ENCODE data around the gene CHRNB2.

Gene CHRNB2

DNA sequence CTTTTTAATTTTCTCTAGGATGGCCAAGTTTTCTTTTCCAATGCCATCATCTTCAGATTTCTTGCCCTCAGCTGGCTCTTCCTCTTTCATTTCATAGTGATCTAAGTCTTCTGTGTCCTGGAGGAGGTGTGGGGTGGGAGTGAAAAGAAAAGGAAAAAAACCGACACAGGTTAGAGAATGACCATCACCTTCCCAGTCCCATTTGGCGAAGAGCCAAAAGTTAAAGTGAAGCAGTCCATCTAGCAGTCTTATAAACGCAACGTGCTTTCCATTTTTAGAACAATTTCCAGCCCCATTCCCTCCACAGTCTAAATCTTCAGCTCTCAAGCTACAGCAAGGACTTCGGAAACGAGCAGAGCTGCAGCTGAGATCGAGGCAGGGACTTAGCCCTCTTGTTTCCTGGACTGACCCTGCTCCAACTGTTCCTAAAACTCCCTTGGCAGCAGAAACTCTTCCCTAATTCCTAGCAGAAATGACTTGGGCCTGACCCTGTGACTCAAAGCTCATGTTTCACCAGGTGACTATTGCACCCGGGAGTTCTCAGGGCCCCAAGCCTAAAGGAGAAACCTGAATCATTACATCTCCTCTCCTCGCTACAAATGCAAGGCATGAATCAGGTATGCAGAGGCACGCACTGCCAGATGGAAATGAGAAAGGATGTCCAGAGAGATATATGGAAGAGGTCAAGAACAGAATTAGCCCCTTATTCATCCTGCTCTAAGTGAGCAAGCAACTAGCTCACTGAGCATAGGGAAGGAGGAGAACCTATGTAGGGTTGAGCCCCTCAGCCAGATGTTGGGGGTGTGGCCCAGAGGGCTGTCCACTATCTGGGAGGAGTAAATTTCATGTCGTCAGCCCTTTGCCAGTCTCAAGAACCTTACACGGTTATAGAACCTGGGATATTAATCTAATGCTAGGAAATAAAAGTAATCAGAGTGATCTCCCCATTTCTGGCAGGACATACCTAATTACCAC is 14.2 kb upstream of the CHRNB2 start:
- no peak for FAIRE-seq

DNA sequence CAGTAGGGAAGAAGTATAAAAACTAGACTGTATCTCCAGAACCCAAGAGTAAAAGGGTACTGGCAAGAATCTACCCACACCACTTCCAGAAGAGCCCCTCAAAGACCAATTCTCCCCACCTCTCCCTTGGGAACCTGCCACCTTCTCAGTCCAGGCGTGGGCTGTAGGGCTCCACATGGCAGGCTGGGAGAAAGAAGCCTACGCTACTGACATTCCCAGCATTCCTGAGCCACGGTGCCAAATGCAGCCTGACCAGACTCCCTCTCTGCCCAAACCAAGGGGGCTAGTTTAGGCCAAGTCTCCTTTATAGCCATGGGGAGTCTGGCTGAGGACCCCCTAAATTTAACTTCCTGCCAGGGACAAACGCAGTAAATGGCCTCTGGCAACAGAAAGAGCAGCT is 11.2 kb upstream of the CHRNB2 start:
- no peak for FAIRE-seq

DNA sequence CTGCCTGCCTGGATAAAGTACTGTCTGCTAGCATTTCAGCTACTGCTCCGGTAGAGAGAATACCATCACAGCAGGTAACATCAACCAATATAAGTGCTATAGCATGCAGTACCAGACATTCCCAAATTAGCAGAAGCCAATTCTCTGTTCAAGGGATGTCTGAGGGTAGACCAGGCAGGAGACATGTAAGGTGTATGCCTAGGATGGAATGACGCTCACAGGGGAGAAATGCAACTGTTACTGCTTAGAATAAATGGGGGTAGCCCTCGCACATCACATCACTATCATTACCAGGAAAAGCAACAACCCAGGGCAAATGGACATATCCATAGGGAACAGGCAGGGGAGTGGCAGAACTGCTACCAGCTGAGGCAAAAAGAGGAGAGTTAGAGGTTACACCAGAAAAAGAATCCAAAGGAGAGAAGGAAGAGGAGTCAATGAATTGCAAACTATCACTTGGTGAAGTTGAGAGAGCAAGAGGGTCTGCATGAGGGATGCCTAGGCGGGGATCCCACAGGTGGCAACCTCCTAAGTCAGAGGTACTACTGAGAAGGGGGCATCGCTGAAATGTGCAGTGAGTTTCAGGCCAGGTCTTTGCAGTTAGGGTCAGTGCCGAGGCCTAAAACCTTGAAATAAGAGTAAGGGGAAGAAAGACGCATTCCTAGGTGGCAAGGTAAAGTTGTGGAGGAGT is 10.2 kb upstream of the CHRNB2 start:
- no peak for FAIRE-seq

DNA sequence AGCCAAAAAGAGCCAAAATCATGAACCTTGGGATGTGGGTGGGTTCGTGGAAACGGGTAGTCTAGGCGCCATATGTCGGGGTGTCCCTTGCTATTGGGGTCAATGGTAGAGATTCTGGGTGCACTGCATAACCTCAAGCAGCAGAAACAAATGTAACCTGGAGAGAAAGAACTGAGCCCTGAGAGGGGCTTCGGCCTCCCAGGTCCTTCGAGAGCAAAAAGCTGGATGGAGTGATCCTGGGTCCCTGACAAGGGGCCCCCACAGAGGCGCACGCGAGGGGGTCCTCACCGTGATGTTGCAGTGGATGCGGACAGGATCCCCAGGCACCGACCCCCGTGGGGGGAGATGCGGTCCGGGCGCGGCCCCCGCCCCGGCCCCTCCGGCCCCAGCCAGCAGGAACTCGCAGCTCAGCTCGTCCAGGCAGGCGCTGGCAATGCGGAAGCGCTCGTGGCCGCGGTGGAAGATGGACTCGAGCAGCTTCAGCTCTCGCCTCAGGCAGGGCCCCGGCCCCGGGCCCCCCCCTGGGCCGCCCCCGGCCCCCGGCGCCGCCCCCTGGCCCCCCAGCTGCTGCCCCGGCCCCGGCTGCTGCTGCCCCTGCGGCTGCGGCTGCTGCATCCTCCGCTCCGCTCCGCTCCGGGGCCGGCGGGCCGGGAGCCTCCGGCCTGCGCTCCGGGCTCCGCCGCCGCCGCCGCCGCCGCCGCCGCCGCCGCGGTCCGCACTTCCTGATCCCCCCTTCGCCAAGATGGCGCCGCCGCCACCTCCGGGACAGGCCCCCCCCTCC is 9.4 kb upstream of the CHRNB2 start, which contains the start of gene UBE2Q1:
TSS of gene UBE2Q1 (minus strand) at position 724 of the 781 bp plus-strand sequence. CDS start at position 615, 109 bp downstream.
- no peak for FAIRE-seq

DNA sequence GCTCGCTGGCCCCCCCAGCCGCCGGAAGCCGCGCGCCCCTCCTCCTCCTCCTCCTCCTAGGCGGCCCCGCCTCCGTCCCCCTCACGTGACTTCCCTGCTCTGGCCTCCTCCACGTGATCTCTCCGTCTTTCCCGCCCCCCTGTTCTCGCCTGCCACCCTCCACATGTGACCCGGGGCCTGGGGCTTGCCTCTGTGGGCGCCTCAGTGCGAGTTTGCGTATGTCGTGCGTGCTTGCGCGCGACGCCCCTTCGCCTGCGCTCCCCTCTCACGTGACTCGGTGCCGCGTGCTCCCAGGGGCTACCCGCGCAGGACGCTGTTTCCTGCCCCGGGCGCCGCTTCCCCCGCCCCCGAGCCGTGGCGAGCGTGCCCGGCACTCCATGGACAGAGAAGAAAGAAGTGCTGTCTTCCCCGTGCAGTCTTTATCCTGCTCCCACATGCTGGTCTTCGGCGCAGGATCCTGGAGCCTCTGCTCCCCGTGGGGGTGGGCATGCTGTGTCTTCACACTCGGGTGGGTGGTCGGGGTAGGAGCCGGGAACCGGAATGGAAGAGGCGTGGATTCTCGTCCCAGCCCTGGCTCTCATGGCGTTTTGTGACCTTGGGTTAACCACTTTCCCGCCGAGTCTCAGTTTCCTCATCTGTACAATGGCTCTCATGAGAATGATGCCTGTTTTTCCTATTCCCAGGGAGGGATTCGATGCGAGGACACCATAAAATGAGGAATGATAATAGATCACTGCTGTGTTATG is 8.7 kb upstream of the CHRNB2 start:
- peak; percentile 72 for FAIRE-seq

DNA sequence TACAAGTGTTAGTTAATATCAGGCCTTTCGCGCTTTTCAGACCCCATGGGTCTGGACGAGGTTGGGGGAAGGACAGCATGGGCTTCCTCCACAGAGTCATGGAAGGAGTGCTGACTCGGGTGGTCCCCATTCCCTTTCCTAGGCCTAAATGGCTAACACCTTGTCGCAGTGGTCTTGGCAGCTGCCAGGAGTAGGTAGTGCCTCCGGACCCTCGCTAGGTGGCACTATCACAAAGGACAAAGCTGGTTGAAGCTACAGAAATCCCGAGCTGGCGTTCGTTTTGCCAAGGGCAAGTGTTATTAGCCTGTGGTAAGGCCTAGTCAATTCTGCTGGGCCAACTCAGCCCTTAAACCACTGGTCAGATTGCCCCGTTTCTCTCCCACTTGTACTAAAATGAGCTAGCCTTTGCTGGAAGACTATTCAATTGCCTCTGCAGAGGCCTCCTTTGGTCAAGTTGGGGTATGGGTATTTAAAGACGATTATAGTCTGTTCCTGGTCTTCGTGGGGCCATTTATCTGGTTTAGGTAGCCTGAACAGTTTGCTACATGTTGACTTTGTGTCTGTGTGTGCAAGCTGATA is 8.0 kb upstream of the CHRNB2 start:
- peak; percentile 15 for FAIRE-seq

DNA sequence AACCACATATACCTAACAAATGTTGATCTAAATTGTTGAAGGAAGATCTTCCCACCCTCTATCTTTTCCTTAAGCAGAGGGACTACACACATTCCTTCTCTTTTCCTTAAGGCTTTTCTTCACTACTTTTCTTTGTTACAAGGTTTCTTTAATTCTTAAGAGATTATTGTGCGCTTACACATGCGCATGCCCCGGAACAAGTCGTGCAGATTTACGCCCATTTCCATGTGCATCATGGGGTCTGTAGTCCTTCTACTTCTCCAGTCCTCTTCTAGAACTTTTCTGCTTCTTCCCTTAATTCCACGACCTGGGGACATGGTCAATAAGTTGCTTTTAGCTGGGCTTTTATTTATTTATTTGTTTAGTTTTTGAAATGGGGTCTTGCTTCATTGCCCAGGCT is 1.7 kb upstream of the CHRNB2 start:
- FAIRE-seq, result no peak

DNA sequence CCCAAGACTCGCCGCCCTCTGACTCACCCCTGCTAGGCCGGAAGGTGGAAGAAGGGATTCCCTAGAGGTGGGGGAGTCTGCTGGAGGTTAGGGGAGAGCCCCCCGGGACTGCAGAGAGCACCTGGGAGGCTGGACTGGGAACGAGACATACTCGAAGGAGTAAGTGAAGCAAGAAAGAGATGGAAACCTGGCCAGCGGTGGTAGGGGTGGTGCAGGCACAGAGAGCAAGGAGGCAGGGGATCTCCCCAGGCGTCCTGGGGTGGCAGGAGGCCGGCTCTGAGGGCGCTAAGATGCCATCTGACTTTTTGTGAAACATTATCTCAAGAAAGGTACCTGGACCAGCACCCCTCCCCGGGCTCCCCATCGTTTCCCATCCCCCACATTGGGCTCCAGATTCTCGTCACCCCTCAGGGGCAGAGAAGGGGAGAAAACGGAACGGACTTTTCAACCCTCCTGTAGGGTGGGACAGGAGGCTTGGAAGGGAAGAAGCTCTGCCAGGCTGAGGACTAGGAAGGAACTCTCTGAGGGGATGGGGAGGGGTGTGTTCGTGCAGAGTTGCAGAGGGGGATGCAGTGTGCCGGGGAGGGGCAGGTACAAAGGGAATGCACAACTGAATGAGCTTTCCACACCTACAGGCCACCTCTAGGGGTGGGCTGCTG is 708 bp downstream of the CHRNB2 start:
- FAIRE-seq, result no peak

DNA sequence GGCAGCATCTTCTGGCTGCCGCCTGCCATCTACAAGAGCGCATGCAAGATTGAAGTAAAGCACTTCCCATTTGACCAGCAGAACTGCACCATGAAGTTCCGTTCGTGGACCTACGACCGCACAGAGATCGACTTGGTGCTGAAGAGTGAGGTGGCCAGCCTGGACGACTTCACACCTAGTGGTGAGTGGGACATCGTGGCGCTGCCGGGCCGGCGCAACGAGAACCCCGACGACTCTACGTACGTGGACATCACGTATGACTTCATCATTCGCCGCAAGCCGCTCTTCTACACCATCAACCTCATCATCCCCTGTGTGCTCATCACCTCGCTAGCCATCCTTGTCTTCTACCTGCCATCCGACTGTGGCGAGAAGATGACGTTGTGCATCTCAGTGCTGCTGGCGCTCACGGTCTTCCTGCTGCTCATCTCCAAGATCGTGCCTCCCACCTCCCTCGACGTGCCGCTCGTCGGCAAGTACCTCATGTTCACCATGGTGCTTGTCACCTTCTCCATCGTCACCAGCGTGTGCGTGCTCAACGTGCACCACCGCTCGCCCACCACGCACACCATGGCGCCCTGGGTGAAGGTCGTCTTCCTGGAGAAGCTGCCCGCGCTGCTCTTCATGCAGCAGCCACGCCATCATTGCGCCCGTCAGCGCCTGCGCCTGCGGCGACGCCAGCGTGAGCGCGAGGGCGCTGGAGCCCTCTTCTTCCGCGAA is 3.8 kb downstream of the CHRNB2 start:
- no peak for FAIRE-seq

DNA sequence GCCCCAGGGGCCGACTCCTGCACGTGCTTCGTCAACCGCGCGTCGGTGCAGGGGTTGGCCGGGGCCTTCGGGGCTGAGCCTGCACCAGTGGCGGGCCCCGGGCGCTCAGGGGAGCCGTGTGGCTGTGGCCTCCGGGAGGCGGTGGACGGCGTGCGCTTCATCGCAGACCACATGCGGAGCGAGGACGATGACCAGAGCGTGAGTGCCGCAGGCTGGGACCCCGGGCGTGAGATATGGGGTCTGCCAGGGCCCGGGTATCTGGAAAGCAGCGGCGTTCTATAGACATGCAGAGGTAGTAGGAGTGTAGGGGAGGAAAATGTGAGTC is 4.3 kb downstream of the CHRNB2 start:
- FAIRE-seq, result no peak

DNA sequence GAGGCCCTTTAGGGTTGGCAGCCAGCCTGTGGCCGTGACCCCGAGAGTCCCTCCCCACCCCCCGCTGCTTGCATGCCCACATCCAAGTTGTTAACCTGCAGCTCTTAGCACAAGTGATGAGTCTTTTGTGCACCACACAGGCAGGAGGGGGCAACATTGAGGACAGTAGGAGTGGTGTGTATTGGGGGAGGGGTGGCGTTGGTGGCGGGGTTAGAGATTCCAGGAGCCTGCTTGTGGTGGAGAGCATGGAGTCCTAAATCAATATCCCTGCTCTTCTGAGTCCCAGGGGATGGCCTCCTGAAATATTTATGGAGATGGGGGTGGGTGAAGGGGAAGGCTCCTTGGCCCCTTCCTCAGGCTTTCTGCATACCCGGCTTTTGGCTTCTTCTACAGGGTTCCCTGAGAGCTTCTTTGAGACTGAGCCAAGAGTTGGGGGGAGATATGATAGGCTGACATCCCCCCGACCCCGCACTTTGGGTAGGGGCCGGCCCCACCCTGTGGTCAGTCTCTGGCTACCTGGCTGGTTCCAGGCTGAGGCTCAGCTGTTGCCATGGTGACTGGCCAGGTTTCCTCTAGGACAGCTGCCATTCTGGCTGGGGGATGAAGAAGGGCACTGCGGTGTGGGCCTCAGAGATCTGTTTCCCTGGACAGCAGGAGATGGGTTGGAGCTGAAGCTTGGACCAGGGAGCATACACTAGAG is 5.0 kb downstream of the CHRNB2 start:
- FAIRE-seq, result no peak

DNA sequence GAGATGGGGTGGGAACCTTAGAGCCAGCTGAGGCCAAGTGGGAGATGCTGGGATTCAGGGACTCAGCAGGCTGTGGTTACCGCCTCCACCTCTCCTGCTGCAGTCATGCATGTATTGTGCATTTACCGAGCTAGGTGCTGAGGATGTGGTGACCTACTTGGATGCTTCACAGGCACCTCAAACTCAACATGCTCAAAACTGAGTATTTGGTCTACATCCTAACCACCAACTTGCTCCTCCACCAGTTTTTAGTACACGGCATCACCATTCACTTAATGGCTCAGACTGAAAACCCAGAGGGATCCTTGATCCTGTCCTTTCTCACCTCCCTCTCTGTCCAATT is 5.6 kb downstream of the CHRNB2 start:
- no peak for FAIRE-seq

DNA sequence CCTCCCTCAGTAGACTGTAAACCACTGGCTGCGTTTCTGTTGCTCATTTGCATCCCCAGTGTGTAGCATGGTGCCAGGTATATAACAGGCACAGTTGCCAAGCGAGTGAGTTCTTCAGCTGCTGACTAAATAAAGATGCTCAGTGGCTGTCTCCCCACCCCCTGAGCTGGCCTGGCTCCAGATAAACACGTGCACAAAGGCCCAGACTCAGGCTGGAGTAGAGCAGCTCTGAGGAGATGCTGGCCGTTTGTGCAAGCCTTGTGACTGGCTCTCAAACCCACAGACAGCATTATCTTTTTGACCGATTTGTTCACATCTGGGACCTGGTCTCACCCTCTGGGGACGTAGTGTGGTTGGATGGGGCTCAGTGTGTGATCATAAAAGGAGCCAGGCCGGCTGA is 7.1 kb downstream of the CHRNB2 start:
- no peak for FAIRE-seq

DNA sequence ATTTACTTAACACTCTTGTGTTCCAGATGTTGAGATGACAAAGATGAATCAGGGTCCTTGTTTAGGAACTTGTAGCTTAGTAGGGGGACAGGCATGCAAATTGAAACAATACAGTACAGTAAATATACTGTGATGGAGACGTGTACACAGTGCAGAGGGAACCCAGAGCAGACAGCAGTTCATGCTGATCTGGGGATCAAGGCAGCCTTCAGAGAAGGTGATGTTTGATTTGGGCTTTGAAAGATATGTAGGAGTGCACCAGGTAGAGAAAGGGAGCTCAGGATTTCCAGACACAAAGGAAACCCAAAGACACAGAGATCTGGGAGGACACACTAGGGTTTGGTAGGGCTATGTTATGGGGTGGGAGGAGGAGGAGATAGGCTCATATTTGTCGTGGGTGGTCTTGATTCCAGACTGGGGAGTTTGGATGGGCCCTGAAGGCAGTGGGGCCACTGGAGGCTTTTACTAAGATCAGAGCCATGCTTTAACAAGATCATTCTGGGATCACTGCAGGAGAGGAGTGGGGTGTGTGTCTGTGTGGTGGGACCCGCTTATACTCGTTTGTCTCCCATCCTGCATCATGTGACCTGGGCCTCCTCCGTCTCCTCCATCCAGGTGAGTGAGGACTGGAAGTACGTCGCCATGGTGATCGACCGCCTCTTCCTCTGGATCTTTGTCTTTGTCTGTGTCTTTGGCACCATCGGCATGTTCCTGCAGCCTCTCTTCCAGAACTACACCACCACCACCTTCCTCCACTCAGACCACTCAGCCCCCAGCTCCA is 7.8 kb downstream of the CHRNB2 start:
- FAIRE-seq, result no peak

DNA sequence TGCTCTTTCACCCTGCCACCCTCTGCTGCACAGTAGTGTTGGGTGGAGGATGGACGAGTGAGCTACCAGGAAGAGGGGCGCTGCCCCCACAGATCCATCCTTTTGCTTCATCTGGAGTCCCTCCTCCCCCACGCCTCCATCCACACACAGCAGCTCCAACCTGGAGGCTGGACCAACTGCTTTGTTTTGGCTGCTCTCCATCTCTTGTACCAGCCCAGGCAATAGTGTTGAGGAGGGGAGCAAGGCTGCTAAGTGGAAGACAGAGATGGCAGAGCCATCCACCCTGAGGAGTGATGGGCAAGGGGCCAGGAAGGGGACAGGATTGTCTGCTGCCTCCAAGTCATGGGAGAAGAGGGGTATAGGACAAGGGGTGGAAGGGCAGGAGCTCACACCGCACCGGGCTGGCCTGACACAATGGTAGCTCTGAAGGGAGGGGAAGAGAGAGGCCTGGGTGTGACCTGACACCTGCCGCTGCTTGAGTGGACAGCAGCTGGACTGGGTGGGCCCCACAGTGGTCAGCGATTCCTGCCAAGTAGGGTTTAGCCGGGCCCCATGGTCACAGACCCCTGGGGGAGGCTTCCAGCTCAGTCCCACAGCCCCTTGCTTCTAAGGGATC is 8.5 kb downstream of the CHRNB2 start:
- FAIRE-seq, result no peak

DNA sequence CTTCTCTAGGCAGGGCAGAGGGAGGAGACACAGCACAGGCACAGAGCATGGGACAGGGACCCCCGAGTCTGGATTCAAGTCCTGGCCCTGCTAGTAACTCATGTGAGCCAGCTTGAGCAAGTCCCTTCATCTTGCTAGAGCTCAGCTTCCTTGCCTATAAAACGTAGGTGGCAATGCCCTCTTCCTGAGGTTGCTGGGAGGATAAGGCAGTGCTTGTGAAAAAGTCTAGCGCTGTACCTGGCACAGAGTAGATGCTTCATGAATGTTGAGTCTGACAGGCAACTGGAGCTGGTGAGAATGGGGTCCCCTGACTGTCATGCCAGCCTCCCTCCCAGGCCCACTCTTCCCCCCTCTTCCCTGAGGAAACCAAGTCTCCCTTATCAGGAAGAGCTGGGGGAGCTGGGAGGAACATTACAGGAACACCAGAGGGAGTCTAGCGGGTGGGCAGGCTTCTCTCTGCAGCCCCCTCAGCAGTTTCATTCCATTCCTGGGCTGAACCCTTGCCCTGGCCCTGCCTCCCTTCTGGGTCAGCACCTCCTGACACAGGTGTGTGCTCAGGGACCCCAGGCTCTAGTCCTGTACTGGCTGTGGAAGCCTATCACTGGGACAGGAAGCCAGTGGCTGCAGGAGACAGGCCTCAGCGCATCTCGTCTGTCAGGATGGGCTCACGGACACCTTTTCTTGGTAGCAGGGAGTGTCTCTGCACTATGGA is 9.9 kb downstream of the CHRNB2 start:
- no peak for FAIRE-seq

DNA sequence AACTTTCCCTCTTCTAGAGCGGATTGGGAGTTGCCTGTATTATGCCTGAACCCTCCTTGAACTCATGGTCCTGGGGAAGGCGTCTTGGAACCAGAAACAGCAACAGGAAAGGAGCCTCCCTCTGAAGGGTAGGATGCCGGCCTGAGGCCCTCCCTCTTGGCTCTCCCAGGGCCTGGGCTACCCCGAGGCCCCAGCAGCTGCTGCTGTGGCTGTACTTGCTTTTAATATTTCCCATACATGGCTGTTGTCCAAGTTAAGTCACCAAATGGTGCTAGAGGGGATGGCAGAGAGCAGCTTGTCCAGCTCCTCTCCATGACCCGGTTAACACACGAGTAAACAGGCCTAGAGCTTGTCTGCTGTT is 10.5 kb downstream of the CHRNB2 start:
- FAIRE-seq, result no peak

DNA sequence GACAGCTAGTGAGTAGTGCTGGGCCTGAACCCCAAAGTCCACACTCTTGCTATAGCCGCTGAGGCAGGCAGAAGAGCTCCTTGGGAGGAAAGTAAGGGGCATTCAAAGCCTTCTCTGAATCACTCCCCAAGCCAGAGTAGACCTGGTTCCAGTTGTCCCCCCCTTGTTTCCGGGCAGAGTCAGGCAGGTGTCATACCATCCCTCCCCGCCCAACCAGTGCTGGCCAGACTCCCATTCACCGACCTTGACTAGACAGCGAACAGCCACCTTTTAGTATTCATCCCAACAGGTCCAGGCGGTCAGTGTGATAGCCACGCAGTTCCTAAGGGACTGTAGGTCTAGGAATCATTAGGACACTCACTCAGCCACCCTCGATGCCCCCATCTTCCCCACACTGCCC is 11.8 kb downstream of the CHRNB2 start:
- no peak for FAIRE-seq

DNA sequence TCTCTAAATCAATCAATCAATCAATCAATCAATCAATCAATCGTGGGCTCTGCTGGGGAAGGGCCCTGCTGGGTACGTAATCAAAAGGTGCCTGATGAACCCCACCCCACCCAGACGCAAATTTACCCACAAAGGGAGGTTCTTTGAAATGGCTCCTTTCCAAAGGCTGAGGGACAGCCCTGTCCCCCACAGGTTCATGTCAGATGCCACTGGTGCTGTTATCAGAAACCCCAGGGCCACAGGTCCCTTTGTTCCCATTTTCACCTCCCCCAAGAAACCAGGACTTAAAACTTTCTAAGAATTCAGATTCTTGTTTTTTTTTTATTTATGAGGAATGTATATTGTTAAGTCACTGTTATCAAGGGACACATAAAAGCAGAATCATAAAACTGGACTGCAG is 14.2 kb downstream of the CHRNB2 start:
- no peak for FAIRE-seq

Data from endometrium (tissue), 2 donors.